Measurements from ENCODE around the gene ADAMTS18.

- TF ChIP-seq, protein P1, sequence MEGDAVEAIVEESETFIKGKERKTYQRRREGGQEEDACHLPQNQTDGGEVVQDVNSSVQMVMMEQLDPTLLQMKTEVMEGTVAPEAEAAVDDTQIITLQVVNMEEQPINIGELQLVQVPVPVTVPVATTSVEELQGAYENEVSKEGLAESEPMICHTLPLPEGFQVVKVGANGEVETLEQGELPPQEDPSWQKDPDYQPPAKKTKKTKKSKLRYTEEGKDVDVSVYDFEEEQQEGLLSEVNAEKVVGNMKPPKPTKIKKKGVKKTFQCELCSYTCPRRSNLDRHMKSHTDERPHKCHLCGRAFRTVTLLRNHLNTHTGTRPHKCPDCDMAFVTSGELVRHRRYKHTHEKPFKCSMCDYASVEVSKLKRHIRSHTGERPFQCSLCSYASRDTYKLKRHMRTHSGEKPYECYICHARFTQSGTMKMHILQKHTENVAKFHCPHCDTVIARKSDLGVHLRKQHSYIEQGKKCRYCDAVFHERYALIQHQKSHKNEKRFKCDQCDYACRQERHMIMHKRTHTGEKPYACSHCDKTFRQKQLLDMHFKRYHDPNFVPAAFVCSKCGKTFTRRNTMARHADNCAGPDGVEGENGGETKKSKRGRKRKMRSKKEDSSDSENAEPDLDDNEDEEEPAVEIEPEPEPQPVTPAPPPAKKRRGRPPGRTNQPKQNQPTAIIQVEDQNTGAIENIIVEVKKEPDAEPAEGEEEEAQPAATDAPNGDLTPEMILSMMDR (IDR thresholded peaks at IDR 0.05): no peak
- TF ChIP-seq POLR2A (IDR thresholded peaks at IDR 0.05): no peak
These were observed 111.1 kb downstream of the ADAMTS18 start for GRCh38 chr16:77323695-77324094.

All from prostate gland (tissue), 2 donors.